PFSK-1 (cell line): ENCODE results near the gene STARD13.

ENCODE experiments used
- FOXP2 ChIP-seq: optimal IDR thresholded peaks from 2 replicates; pipeline ENCODE3; 2011; ENCODE audit warnings: borderline replicate concordance, control low read depth, inconsistent platforms; ENCODE audit not compliant: insufficient read depth; ENCODE audit errors: extremely low read length, extremely low read depth
- REST ChIP-seq, 2 experiments: IDR thresholded peaks; 2 replicates each; pipeline versions ENCODE4 v1.6.1 to v1.8.0; 2011 to 2012; ENCODE audit warnings: low read depth in 2 of 2, low read length in 2 of 2, control low read depth in 1 of 2, inconsistent platforms in 1 of 2, mild to moderate bottlenecking in 1 of 2, moderate library complexity in 1 of 2; ENCODE audit not compliant: insufficient read depth in 1 of 2
- SIN3A ChIP-seq: IDR thresholded peaks from 2 replicates; pipeline ENCODE4 v1.6.1; 2012; ENCODE audit warnings: mild to moderate bottlenecking, low read length, moderate library complexity, borderline replicate concordance; ENCODE audit not compliant: insufficient read depth

GRCh38 chr13:33100886-33101285 lies 184.7 kb downstream of the STARD13 start:
- no peak for TF ChIP-seq SIN3A
- TF ChIP-seq REST (IDR thresholded peaks at IDR 0.05; ENCODE audit: insufficient read depth in 1 of 2, low read depth in 2 of 2, low read length in 2 of 2): no peak
- no peak for TF ChIP-seq FOXP2
